Colonic mucosa (tissue), 4 donors: ENCODE results near the gene RNF208. TPM values are rescaled to one million over a fixed set of nuclear protein-coding genes. Genes with fewer than 3 reads are reported as not detected.

Experiments used
- DNase-seq: peaks from one replicate; pipeline ENCODE4 v3.0.0-alpha.2; 2020
- H3K27ac ChIP-seq: fragments of 200-600 bp; one replicate; pipeline ENCODE4 v1.8.0; 2021
- H3K27me3 ChIP-seq: fragments of 200-600 bp; one replicate; pipeline ENCODE4 v1.8.0; 2021
- H3K36me3 ChIP-seq: fragments of 200-600 bp; one replicate; pipeline ENCODE4 v1.8.0; 2021
- H3K4me1 ChIP-seq: fragments of 200-600 bp; one replicate; pipeline ENCODE4 v1.8.0; 2021; ENCODE audit warnings: mild to moderate bottlenecking
- H3K4me3 ChIP-seq: fragments of 200-600 bp; one replicate; pipeline ENCODE4 v1.8.0; 2021
- H3K9ac ChIP-seq, 2 donors: one replicate each; pipeline ENCODE4 v1.7.0; 2013; ENCODE audit warnings: control low read depth in 2 of 2, low read depth in 2 of 2, low read length in 2 of 2
- H3K9me3 ChIP-seq: fragments of 200-600 bp; one replicate; pipeline ENCODE4 v1.8.0; 2021
- CTCF ChIP-seq: fragments of 200-600 bp; IDR thresholded peaks from one replicate; pipeline ENCODE4 v1.8.0; 2022; ENCODE audit warnings: antibody characterized with exemption, mild to moderate bottlenecking
- intact Hi-C: fragments of 100-400 bp; cut with DNase I; formaldehyde crosslinking; loops from one replicate; pipeline ENCODE4 v1.14.1; 2022
- total RNA-seq, 2 donors: library from RNA; stranded (reverse); fragmentation: NEBNext Ultra II Directional in 1 of 2; extraction: Animal tissue kit (Norgen Biotek cat#: 25700) in 1 of 2; gene quantifications; one replicate each; pipeline ENCODE4 v1.2.1, GENCODE V29; 2021
- donor health status: healthy.
- donor health status: DM: no; HTN: no; CAD: no.
- donor health status: DM: no; HTN: no; CAD: no.

Gene RNF208
- total RNA-seq, 2 donors from 2014 or later, result 6.5 to 9.3 TPM

GRCh38 chr9:137192448-137192780 lies 29.6 kb downstream of the RNF208 start:
- Histone ChIP-seq H3K27ac (no peak overlapping the region), H3K36me3 (no peaks in the 10 kb centered on the region), H3K4me1 (peaks cover 47% of the 10 kb centered on the region), H3K9me3 (no peaks in the 10 kb centered on the region), H3K4me3 (no peak overlapping the region), H3K9ac (peak overlapping the region in 1 of 2 donors; percentile 15), H3K27me3 (no peaks in the 10 kb centered on the region)
- DNase-seq, result no peak
- TF ChIP-seq CTCF, result no peak
- intact Hi-C loops, result no loop called here

- no peaks in the 10 kb centered on the region for H3K27me3 ChIP-seq
- peaks cover 52% of the 10 kb centered on the region for H3K4me1 ChIP-seq
- no peaks in the 10 kb centered on the region for H3K9me3 ChIP-seq
- peak overlapping the region in 1 of 2 donors; percentile 15 for H3K9ac ChIP-seq
- H3K36me3 ChIP-seq, result no peaks in the 10 kb centered on the region
- no peak overlapping the region for H3K4me3 ChIP-seq
- intact Hi-C loops, result no loop called here
- H3K27ac ChIP-seq, result no peak overlapping the region
- DNase-seq, result no peak
- no peak for TF ChIP-seq CTCF
Observed at GRCh38 chr9:137191691-137192447, 30.2 kb downstream of the RNF208 start.

- intact Hi-C loops, result no loop called here
- Histone ChIP-seq H3K4me1 (peaks cover 54% of the 10 kb centered on the region), H3K9me3 (no peaks in the 10 kb centered on the region), H3K36me3 (no peaks in the 10 kb centered on the region), H3K4me3 (no peak overlapping the region), H3K27me3 (no peaks in the 10 kb centered on the region), H3K27ac (no peak overlapping the region), H3K9ac (peak overlapping the region in 1 of 2 donors; percentile 26)
- no peak for DNase-seq
- no peak for TF ChIP-seq CTCF
Observed at GRCh38 chr9:137191245-137191644, 30.8 kb downstream of the RNF208 start.

GRCh38 chr9:137190315-137190856 lies 31.7 kb downstream of the RNF208 start:
- Histone ChIP-seq H3K36me3 (peaks cover 3% of the 10 kb centered on the region), H3K9ac (peak overlapping the region in 1 of 2 donors; percentile 93), H3K27me3 (no peaks in the 10 kb centered on the region), H3K9me3 (no peaks in the 10 kb centered on the region), H3K4me3 (peak overlapping the region; percentile 99), H3K4me1 (peaks cover 49% of the 10 kb centered on the region), H3K27ac (no peak overlapping the region)
- no peak for TF ChIP-seq CTCF
- intact Hi-C loops, result no loop called here
- DNase-seq, result no peak

GRCh38 chr9:137189297-137190295 lies 32.4 kb downstream of the RNF208 start:
- Histone ChIP-seq H3K9me3 (no peaks in the 10 kb centered on the region), H3K36me3 (peaks cover 3% of the 10 kb centered on the region), H3K9ac (peak overlapping the region; percentile 85 to 93), H3K27ac (peak overlapping the region; percentile 98), H3K27me3 (no peaks in the 10 kb centered on the region), H3K4me1 (peaks cover 41% of the 10 kb centered on the region), H3K4me3 (peak overlapping the region; percentile 99)
- intact Hi-C loops, result loop anchor here (5.0 kb wide), 1 partner anchor 38 kb away; the partner anchor contains the start of genes CYSRT1 and RNF224
- no peak for TF ChIP-seq CTCF
- DNase-seq, result no peak
